Fibroblast of skin of back (primary cell): ENCODE data around the gene GPX3. TPM values are rescaled to one million over a fixed set of nuclear protein-coding genes. Genes with fewer than 3 reads are reported as not detected.

Experiments
- DNase-seq: peaks from one replicate; pipeline ENCODE4 v3.0.0-alpha.2; 2013
- polyA plus RNA-seq, 2 experiments: library from polyadenylated mRNA; unstranded; fragments of 120-200 nt; gene quantifications; one replicate each; pipeline ENCODE4 v1.2.1, GENCODE V29; 2013; ENCODE audit not compliant: insufficient read length in 2 of 2

The GPX3 gene, protein sequence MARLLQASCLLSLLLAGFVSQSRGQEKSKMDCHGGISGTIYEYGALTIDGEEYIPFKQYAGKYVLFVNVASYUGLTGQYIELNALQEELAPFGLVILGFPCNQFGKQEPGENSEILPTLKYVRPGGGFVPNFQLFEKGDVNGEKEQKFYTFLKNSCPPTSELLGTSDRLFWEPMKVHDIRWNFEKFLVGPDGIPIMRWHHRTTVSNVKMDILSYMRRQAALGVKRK
- polyA plus RNA-seq (2013, experiment 1 of 2; ENCODE audit: insufficient read length), result 2.9 TPM
- polyA plus RNA-seq (2013, experiment 2 of 2; ENCODE audit: insufficient read length), result 1.7 TPM

DNA sequence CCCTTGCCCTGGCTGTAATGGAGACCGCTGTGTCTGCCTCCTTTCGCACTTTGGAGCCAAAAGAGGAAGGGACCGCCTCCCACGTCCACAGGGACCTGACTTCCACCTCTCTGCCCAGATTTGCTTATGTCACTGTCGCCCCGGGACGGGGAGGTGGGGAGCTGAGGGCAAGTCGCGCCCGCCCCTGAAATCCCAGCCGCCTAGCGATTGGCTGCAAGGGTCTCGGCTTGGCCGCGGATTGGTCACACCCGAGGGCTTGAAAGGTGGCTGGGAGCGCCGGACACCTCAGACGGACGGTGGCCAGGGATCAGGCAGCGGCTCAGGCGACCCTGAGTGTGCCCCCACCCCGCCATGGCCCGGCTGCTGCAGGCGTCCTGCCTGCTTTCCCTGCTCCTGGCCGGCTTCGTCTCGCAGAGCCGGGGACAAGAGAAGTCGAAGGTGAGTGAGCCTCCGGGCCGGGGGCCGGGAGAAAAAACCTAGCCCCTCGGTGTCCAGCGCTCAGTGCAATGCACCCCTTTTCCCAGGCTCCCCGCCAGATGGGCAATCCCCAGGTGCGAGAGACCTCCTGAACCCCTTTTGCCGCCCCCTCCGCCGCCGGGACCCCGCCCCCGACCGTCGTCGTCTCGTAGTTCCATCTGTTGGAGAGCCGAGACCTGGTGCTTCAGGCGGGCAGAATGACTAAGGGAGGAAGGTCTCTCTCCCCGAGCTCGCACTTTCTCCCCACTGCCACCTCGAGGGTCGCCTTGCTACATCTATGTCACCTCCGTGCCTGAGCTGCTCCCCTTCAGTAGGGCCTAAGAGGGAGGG is at the start of gene GPX3:
GPX3 (plus strand) TSS at position 288 of the 807 bp plus-strand sequence; CDS start at position 352, 64 bp downstream.
- DNase-seq, result peak; percentile 64

DNA sequence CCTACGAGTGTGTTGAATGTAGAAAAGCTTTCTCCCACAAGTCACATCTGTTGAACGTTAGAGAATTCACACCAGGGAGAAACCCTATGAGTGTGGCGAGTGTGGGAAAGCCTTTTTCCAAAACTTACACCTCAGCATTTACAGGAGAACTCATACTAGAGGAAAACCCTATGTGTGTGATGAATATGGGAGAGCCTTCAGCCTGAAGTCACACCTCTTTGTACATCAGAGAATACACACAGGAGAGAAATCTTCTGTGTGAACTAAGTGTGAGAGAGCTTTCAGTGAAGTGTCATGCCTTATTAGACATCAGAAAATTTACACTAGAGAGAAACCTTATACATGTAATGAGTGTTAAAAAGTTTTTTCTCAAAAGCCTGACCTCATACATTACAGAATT is 41.8 kb upstream of the GPX3 start:
- DNase-seq, result no peak

DNA sequence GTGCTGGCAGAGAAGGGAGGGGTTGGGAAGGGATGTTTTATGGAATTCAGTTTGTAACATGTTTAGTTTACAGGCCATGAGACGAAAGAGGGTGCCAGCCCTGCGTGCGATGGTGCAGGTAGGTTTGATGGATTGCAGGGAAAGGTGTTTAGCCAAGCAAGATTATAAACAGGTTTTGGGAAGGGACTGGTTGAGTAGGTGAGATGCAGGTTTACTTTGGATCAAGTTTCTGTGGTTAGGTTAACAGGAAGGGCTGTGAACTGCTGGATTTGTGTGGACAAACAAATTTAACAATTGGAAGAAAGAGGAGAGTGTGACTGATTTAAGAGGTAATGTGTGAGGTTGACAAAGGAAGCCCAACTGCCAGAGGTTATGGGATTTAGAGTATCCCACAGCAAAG is 32.6 kb upstream of the GPX3 start:
- no peak for DNase-seq

DNA sequence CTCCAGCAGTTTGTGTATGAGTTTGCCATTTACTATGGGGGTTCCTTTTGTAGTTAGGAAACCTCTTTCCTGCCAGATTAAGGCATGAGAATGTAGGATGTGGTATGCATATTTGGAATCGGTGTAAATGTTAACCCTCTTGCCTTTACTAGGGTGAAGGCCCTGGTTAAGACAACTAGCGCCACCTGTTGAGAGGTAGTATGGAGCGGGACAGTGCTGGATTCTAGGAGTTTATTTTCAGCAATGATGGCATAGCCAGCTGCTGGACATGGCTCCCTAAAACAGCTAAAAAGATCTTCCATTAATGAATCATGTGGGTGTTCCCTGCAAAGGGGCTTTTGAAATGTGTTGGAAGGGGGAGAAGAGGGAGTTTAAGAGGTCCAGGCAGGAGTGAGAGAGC is 30.7 kb upstream of the GPX3 start:
- DNase-seq, result no peak

DNA sequence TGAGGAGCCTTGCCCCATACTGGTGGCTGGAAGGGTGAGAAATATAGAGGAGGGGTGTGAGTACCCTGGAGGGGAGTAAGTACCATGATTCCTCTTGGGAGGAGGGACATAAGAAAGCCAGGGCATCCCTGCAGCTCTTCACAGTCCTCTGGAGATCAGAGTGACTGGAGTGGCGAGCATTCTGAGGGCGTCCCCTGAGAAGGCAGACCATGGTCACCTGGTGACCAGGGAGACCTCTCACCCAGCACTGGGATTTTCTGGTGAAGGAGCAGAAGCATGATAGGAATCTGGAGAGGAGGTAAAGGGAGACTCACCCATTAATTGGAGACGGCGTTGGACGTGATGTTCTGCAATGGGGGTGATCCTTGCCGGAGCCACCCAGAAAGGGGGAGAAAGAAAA is 27.7 kb upstream of the GPX3 start:
- no peak for DNase-seq

DNA sequence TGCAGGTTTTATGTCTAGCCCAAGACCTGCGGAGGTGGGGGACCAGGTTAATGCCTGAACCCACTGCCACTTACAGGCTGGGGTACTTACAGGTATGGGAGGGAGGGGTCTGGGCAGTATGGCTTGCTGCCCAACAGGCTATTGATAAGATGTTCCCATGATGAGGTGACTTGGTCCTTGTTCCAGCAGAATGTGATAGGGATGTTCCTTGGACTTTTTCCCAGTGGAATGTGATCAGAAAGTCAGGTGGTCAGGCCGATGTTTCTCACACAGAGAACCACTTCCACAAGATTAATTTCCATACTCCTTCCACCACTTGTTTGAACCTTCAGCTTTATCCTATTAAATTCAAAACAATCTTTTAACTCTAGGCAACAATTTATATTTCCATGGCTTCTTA is 27.0 kb upstream of the GPX3 start:
- no peak for DNase-seq

DNA sequence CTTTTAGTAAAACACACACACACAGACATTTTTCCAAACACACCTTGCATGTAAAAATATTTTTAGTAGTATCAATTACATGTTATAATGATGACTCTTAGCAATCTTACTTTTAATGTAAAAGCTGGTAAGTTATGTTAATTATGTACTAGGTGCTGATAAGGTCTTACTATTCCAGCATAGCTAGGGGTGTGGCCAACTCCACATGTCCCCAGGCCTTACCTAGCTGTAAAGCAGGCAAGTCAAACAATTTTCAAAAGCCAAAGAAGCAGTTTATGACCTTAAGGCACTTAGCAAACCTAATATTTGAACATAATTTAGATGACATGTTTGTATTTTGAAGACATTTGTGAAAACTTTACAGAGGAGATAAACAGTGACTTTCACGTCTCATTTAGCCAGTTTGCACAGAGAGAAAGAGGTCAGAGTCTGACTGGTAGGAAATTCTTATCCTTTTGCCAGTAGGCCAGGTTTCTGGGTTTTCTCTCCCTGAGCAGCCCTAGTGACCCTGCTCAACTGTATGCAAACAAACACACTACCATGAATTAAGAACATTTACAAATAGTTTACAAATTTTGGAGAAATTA is 26.5 kb upstream of the GPX3 start:
- DNase-seq, result no peak

DNA sequence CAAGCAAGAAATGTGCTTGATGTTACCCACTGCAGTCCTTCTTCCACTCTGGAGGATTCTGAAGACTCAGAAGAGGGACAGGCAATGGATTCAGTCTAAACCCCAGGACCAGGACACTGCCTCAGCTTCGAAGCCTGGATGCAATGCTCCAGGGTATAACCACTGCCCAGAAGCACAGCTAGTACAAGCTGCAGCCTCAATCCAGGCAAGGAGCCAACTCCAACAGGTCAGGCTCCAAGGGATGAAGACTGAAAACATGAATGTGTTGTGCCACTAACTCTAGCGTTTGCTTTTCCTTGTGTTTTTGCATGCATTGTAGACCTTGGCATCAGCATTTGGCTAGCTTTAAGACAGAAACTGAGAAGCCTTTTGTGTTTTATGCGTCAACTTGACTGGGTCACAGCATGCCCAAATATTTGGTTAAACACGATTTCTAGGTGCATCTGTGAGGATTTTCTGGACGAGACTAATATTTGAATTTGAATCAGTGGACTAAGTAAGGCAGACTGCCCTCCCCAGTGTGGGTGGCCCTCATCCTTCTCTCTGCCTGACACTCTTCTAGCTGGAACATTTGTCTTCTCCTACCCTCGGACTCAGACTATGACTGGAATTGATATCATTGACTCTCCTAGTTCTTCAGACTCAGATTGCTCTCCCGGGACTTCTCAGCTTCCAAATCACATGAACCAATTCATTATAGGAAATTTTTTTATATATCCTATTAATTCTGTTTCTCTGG is 20.5 kb upstream of the GPX3 start:
- DNase-seq, result no peak

DNA sequence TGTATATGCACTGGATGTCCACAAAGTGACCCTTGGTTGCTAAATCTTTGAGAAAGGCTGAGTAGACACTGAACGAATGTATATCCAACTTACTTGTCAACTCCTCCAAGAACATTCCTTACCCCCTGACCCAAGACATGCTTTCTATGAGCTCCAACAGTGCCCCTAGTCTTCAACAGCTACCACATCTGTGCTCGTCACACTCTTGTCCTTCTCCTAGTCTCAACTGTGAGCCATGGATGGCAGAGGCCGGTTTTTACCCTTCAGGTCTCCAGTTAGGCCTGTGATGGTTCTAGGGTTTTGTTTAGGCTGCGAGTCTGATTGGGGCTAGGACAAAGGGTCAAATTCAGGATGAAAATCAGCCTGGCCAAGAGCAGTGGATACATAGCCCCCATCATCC is 19.0 kb upstream of the GPX3 start:
- no peak for DNase-seq

DNA sequence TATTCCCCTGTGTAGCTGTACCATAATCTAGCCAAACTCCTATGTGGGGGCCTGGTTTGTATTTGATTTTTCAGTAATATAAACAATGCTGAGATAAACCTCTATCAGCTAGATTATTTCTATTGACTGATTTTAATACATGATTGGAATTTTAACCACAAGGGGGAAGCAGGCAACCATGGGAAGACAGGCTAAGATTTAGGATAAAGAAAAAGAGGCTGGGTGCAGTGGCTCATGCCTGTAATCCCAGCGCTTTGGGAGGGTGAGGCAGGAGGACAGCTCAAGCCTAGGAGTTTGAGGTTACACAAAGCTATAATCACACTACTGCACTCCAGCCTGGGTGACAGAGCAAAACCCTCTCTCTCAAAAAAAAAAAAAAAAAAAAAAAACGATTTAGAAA is 18.1 kb upstream of the GPX3 start:
- peak; percentile 36 for DNase-seq

DNA sequence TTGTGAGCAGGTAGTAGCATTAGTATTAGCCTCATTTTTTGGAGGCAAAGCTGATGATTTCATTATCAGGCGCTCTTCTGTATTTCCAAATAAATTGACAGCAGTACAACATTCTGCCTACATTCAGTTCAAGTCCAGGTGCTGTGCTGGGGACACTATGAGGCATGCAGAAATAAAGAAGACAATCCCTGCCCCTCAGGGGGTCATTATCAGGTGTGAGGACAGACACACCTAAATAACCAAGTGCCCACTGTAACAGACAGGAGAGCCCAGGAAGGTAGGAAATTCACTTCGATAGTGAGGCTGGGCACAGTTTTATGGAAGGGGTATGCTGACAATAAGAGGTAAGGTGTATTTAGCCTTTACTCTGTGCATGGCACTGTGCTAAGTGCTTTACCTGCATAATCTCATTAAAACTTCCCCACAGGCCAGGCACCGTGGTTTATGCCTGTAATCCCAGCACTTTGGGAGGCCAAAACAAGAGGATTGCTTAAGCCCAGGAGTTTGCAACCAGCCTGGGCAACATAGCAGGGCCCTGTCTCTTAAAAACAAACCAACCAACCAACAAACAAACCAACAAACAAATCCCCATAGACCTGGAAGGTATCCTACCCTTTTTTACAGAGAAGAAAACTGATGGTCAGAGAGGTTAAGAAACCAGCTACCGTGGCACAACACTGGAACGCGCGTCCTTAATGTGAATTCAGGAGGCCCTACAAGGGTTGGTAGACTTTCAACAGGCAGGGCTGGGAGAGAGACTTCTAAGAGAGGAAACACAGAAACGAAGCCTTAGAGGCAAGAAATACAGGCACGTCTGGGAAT is 17.5 kb upstream of the GPX3 start:
- no peak for DNase-seq

DNA sequence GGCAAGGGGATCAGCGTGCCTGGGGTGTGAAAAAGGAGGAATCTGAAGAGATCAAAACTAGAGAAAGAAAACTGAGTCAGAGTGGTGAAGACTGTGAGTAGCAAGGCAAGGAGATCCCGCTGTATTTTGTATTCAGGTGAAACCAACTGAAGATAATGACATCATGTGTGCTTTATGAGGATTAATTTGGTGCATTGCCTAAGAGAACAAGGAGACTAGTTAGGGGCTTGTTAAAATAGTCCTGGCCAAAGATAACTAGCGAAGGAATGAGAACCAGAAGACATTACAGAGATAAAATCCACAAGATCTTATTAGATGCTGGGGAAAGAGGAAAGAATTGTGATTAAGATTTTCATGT is 16.9 kb upstream of the GPX3 start:
- no peak for DNase-seq

DNA sequence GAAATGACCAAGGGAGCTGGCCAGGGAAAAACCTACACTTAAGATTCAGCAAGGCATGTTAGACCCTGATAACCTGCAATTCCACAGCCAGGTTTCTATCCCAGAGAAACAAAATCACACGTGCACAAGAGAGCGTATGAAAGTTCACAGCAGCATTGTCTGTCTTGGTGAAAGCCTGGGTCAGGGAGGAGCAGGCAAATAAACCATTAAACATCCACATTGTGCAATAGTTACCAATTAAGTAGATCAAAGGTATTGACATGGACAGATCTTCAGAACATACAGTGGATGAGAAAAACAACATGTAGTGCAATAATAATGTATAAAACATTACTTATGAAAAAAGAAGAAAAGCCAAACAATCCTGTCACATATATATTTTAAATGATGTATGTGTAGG is 15.9 kb upstream of the GPX3 start:
- DNase-seq, result no peak

DNA sequence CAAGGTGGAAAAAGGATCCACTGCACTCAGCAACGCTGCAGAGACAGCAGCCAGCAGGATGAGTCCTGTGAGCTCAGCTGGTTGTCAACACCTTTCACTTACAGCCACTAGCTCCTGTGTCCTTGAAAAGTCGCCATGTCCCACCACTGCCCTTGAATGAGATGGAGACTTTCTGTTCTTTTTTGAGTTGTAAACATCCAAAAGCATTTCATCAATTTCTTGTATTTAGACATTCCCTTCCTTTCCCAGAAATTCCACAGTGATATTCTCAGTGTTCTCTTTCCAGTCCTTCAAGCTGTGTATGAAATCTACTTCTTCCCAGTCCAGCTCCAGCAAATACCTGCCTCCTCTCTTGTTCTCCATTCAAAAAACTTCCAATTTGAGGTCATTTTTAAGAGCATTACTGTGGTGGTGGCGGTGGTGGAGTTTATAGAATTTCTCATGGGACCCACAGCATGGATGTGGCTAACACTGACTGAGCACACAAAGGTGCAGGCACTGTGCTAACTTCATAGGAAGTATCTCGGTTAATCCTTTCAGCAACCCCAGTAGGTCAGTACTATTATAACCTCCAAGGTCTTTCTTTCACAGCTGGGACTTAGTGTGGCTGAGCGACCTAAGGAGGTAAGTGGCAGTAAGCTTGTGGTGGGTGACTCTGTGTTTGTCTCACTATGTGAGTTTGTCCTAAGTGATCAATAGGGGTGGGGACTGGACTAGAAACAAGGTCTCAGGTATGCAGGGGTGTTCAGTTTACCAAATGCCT is 15.0 kb upstream of the GPX3 start:
- DNase-seq, result no peak

DNA sequence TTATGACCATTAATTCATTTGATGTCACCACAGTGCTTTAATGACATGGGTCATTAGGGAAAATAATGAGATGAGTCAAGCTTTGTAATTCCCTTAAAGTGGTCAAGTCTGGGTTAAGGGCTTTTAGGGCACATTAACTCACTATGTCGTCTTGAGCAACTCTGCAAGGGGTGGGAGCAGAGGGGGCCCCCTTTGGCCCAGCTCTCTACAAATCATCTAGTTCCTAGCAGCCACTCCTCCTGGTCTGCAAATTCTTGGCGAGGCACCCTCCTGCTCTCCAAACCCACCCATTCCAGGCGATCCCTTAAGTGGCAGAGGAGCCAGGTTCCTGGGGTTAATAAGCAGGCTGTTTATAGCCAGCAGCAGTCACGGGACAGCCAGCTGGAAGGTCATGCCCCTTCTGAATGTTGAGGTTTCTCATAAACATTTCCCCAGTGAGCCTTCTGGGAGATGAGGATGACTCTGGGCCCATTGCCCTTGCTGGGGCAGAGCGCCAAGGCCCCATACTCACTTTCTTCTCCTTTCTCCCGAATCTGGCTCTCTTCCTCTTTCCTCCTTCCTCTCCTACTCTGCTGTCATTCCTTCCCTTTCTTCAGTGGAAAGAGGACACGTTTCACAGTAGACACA is 14.3 kb upstream of the GPX3 start:
- no peak for DNase-seq

DNA sequence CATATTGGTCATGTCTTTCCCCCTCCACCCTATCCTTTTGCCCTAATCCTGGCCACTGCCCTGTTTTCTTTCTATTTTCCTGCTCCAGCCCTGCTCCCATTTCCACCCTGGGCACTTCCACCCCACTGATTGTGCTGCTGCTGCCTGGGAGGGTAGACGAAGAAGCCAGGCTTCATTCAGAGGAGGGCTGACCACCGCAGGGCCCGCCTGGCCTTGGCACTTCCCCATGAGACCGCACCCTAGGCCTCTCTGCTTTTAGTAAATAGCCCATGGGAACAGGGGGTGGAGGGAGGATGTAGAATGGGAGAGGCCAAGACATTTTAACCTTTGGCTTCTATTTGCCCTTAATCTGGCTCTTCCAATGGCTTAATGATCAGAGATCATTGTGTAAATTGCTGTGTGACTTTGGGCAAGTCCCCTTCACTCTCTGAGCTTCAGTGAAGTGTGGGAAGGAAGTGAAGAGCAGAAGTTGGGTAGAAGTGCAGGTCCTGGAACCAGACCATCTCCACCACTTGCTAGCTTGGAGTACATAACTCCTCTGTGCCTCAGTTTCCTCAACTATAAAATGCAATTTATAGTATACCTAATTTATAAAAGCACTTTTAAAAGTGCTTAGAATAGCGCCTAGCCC is 13.6 kb upstream of the GPX3 start:
- no peak for DNase-seq

DNA sequence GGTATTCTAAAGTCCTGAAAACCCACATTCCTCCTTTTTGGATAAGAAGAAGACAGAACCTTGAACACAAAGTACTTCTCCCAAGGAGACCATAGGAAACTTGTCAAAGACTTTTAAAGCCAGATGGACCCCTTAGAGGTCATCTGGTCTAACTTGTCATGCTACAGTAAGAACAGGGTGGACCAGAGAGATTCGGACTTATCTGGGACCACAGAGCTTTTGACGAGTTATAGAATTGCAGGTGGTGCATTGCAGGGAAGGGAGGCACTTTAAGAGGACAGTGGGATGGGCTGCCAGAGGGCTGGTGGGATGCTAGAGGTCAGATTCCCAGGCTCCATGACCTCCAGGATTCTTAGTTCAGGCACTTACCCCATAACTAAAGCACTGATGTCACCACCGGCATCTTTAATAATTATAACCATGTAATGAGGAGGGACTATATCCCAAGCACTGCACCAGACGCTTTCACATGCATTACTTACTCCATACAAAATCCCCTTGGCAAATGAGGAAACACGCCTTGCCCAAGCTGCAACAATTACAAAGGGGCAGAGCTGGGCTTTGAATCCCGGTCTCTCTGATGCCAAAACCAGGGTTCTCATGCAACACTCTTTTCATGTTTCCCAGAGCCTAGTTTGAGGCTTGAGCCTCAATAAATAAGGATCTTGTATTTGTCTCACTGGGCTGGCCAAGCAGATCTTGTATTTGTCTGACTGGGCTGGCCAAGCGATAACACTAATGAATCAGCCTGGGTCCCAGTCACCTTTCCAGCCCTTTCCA is 12.8 kb upstream of the GPX3 start:
- DNase-seq, result no peak

DNA sequence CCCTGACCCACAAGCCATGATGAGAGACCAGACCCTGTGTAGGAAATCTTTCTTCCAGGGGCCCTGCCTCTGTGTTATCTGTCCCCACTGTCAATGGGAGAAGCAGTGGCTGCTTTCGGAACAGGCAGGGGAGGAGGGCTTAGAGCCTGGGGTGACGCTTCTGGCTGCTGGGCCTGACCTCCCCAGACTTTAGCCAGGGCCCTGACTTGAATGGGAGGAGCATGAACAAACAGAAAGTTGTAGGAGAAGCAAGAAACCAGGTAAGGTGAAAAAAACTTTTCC is 12.2 kb upstream of the GPX3 start:
- DNase-seq, result no peak

DNA sequence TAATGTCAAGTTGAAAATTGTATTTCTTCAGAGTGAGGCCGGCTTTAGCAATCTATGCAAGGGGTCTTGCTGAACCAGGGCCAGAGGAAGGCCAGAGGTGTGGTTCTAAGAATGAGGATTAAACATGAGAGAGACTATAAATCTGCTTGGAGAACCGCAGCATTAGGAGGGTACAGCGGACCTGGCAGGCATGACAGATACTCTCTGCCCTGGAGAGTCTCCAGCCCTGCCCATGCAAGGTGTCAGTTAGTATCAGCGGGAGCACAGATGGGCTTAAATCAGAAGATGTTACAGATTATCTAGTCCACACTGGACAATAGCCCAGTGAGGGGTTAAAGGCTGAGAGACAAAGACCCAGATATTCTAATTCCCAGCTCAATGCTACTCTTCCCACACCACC is 11.5 kb upstream of the GPX3 start:
- DNase-seq, result no peak

DNA sequence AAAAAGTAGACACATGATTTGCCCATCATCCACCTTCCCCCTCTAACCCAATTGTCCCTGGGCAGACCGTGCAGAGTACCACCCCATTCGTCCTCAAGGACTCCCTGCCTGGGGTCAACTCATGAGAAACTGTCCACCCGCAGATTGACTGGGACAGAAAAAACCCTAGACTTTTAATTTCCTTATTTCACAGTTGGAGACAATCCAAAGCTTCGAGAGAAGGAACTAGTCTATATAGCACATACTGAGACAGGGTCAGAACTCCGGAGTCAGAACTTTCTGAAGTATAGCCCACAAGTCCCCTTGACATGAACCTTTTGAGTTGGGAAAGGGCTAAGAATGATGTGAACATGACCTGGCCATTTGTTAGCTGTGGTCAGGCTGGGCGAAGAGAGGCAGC is 7.5 kb upstream of the GPX3 start:
- no peak for DNase-seq
